Muscle of leg (tissue), 11 donors: Measurements from ENCODE around the gene FARP1. TPM values are rescaled to one million over a fixed set of nuclear protein-coding genes. Genes with fewer than 3 reads are reported as not detected.
A peak's percentile ranks its signal among the peaks of the same experiment; 100 is the strongest.

Experiments
- DNase-seq: peaks from one replicate; pipeline ENCODE4 v3.0.0; 2013
- H3K27ac ChIP-seq: one replicate; pipeline ENCODE4 v1.5.1; 2013; ENCODE audit warnings: mild to moderate bottlenecking, low read length, control low read depth
- H3K27me3 ChIP-seq: one replicate; pipeline ENCODE4 v1.6.1; 2013; ENCODE audit warnings: low read length; ENCODE audit not compliant: control insufficient read depth, insufficient read depth
- H3K36me3 ChIP-seq: one replicate; pipeline ENCODE4 v1.6.1; 2013; ENCODE audit warnings: low read length; ENCODE audit not compliant: control insufficient read depth, insufficient read depth
- H3K4me1 ChIP-seq: one replicate; pipeline ENCODE4 v1.6.1; 2013; ENCODE audit warnings: low read length; ENCODE audit not compliant: control insufficient read depth, insufficient read depth
- H3K4me3 ChIP-seq: one replicate; pipeline ENCODE4 v1.5.1; 2013; ENCODE audit warnings: low read length, control low read depth
- H3K9me3 ChIP-seq: replicated peaks from 2 replicates; pipeline ENCODE4 v1.6.1; 2013; ENCODE audit warnings: low read depth, low read length; ENCODE audit not compliant: control insufficient read depth
- WGBS: methylation state at CpG from one replicate; pipeline ENCODE4 v1.1.5; 2013; ENCODE audit warnings: missing lambda C conversion rate; ENCODE audit not compliant: insufficient coverage; 5-methylcytosine and 5-hydroxymethylcytosine counted together
- polyA plus RNA-seq, 8 donors: library from polyadenylated mRNA; unstranded; fragments of 120-200 nt; gene quantifications; one replicate each; pipeline versions ENCODE4 v1.2.1 to v1.2.3, GENCODE V29; 2013; ENCODE audit warnings: inconsistent platforms in 1 of 8, low replicate concordance in 1 of 8; ENCODE audit not compliant: insufficient read length in 8 of 8, insufficient read depth in 1 of 8
- total RNA-seq: library from RNA; stranded (reverse); fragments of 120-200 nt; gene quantifications from one replicate; pipeline ENCODE4 v1.2.4, GENCODE V29; 2013

The FARP1 gene
- total and polyA plus RNA-seq, 9 donors = 37.8 to 90.7 (median 74.3) TPM

DNA sequence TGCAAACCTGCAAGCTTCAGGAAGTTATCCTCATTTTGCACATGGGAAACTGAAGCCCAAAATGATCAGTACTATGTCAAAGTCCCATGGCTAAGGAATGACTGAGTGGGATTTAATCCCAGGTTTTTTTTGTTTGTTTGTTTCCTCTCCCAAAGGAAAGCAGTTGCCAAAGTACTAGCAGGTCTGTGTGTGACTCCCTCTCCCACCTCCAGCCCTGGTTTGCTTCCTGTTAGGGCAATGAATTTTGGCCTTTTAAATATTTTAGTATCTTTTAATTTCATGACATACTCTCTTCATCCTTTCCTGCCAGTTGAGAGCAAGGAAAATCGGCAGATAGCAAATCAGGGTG, 168.3 kb downstream of the FARP1 start:
- no peak overlapping the region for H3K4me3 ChIP-seq
- no peaks in the 10 kb centered on the region for H3K9me3 ChIP-seq
- no peaks in the 10 kb centered on the region for H3K27me3 ChIP-seq
- no CpG with 5 or more reads among the region's 1 CpG for whole genome bisulfite sequencing
- H3K4me1 ChIP-seq = peaks cover 19% of the 10 kb centered on the region
- no peak overlapping the region for H3K27ac ChIP-seq
- H3K36me3 ChIP-seq = no peaks in the 10 kb centered on the region
- DNase-seq = no peak

DNA sequence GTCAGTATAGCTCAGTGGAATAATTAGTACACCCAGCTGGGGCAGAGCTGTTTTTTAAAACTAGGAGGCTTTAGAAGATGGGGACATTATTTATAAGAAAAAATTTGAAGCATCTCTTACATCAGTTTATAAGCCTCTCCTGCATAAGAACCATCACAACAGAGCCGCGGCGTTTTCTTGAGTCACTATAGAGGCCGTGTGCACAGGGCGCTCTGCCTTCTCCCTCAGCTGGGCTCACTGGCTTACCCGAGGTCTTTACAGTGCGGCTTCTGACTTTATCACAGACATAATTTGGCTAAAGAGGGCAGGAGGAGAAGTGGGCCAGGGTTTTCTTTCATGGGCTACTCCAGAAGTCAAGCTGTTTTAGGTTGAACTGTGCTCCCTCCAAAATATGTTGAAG, 169.7 kb downstream of the FARP1 start:
- 88% methylated on average over 5 of the region's 7 CpGs for WGBS
- H3K27ac ChIP-seq = no peak overlapping the region
- H3K4me3 ChIP-seq = no peak overlapping the region
- H3K9me3 ChIP-seq = peaks cover 1% of the 10 kb centered on the region
- H3K4me1 ChIP-seq = peaks cover 23% of the 10 kb centered on the region
- no peak for DNase-seq
- no peaks in the 10 kb centered on the region for H3K36me3 ChIP-seq
- H3K27me3 ChIP-seq = no peaks in the 10 kb centered on the region

DNA sequence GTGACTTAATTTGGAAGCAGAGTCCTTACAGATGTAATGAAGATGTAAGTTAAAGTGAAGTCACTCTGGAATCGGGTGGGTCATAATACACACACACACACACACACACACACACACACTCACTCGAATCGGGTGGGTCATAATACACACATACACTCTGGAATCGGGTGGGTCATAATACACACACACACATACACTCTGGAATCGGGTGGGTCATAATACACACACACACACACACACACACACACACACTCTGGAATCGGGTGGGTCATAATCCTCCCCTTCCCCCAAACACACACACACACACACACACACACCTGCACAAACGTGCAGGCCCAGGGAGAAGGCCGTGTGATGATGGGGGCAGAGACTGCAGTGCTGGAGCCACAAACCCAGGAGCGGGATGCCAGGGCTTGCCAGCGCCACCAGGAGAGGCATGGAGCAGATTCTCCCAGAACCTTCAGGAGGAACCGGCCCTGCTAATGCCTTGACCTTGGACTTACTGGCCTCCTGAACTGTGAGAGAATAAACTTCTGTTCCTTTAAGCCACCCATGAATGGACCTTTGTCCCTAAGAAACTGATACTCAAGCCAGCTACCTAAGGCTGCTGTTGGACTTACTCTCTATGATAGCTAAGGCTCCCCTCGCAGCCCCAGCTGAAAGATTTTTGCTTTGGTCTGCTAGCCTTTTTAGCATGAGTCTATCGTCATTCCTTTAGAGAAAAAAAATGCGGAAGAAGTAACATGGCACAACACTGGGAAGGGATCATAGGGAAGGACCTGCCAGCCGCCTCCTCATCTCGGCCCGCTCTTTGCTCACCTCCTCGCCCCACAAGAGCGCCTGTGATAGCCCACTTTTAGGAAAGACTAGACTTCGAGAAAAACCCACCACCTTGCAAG, 170.4 kb downstream of the FARP1 start:
- DNase-seq = no peak
- H3K4me1 ChIP-seq = peaks cover 20% of the 10 kb centered on the region

DNA sequence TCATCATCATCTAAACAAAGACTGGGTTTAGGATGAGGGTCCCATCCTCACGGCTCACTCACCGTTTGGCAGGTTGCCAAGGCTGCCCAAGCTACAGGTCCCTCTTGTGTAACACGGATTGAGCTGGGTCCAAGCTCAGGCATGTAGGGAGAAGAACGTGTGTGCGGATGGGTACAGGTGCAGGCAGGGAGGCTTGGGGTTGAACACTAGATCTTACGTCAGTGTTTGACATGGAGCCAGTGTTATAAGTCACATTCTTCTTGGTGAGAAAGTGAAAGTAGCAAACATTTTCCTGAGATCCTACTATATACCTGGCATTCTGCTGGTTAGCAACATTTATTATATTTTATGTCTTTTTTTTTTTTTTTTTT, 171.0 kb downstream of the FARP1 start:
- peaks cover 20% of the 10 kb centered on the region for H3K4me1 ChIP-seq
- DNase-seq = no peak
- H3K9me3 ChIP-seq = peaks cover 2% of the 10 kb centered on the region
- no peak overlapping the region for H3K27ac ChIP-seq
- 85% methylated on average over 4 of the region's 6 CpGs for WGBS
- H3K4me3 ChIP-seq = no peak overlapping the region
- no peaks in the 10 kb centered on the region for H3K27me3 ChIP-seq
- no peaks in the 10 kb centered on the region for H3K36me3 ChIP-seq

More for the DNA sequence above, 170.4 kb downstream of the FARP1 start:
- Histone ChIP-seq H3K27me3 (no peaks in the 10 kb centered on the region), H3K36me3 (no peaks in the 10 kb centered on the region), H3K9me3 (peaks cover 2% of the 10 kb centered on the region), H3K27ac (no peak overlapping the region), H3K4me3 (no peak overlapping the region)
- WGBS = 87% methylated on average over 9 of the region's 20 CpGs

DNA sequence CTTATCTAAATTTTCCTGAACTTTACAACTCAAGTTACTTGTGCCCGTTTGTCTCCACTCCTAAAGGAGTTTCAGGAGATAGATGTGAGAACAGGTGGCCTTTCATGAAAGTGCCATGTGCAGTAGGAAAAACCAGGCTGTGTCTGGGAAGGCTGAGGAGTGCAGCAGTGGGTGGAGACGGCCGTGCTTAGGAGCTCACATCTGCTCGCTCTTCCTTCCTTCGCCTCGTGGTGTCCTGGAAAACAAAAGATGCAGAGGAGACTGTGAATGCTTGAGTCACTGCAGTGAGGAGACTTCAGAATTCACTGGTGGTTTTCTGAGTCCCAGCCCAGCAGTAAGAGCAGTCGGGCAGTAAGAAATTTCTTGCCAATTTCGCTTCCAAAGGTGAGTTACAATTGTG, 172.6 kb downstream of the FARP1 start:
- Histone ChIP-seq H3K9me3 (peaks cover 2% of the 10 kb centered on the region), H3K27me3 (no peaks in the 10 kb centered on the region), H3K4me1 (peaks cover 20% of the 10 kb centered on the region), H3K27ac (peak overlapping the region; percentile 52), H3K4me3 (no peak overlapping the region), H3K36me3 (no peaks in the 10 kb centered on the region)
- WGBS = 22% methylated on average over 5 of the region's 8 CpGs
- DNase-seq = peak; percentile 55

DNA sequence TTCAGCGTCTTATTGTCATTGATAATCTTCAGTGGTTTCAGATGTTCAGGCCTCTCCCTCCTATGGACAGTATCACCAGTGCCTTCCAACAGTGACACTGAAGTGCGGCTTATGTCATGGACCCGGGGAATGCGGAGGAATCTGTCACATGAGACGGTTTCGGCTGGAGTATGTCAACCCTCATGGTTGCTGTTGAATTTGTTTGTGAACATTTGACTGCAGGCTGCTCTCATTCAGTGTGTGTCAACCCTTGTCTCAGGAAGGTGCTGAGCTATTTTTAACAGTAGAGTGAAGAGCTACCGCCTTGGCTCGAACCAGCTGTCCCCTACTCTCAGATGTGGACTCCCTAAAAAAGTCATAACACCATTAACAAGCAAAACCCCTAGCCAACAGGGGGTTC, 173.0 kb downstream of the FARP1 start:
- 90% methylated on average over 1 of the region's 8 CpGs for WGBS
- DNase-seq = no peak
- Histone ChIP-seq H3K27ac (peak overlapping the region; percentile 52), H3K27me3 (no peaks in the 10 kb centered on the region), H3K4me1 (peaks cover 20% of the 10 kb centered on the region), H3K36me3 (no peaks in the 10 kb centered on the region), H3K4me3 (no peak overlapping the region), H3K9me3 (peaks cover 2% of the 10 kb centered on the region)

DNA sequence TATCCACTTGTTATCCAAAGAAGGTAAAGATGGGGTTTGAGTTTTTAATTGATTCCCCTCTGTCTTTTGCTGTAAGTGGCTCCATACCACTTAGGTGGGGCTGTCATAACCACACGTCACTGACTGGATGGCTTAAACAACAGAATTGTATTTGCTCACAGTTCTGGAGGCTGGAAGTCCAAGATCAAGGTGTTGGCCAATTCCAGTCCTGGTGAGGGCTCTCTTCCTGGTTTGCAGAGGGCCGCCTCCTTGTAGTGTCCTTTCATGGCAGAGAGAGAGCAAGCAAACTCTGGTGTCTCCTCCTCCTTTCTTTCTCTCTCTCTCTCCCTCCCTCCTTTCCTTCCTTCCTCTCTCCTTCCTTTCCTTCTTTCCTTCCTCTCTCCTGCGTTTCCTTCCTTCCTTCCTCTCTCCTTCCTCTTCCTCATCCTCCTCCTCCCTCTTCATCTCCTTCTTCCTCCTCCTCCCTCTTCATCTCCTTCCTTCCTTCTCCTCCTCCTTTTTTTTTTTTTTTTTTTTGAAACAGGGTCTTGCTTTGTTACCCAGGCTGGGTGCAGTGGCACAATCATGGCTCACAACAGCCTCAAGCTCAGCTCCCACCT, 174.8 kb downstream of the FARP1 start:
- no peaks in the 10 kb centered on the region for H3K27me3 ChIP-seq
- no peak overlapping the region for H3K27ac ChIP-seq
- no peaks in the 10 kb centered on the region for H3K36me3 ChIP-seq
- no peak overlapping the region for H3K4me3 ChIP-seq
- no peak for DNase-seq
- WGBS = 97% methylated on average over 3 of the region's 3 CpGs
- H3K4me1 ChIP-seq = peaks cover 23% of the 10 kb centered on the region
- peaks cover 2% of the 10 kb centered on the region for H3K9me3 ChIP-seq

DNA sequence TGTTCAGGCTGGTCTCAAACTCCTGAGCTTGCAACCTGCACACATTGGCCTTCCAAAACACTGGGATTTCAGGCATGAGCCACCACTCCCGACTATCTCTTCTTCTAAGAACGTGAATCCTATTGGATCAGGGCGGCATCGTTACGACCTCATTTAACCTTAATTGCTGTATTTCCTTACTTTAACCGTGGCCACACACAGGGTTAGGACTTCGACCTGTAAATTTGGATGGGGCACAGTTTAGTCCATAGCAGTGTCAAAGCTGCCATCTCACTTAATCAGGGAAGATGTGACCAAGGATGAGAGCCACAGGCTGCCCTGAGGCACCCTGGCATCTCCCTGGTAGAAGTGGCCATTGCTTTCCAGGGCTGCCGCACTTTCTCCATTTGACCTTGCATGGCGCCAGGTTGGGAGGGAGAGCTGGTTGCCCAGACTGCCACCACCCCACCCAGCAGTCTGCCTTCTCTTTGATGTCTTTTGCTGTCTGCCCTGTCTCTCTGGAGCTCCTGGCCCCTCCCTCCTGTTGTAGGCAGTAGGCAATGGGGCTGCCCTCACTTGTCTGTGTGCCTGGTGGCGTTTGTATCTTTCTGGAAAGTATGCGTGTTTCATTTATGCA, 175.5 kb downstream of the FARP1 start:
- H3K27me3 ChIP-seq = no peaks in the 10 kb centered on the region
- DNase-seq = no peak
- no peak overlapping the region for H3K27ac ChIP-seq
- H3K9me3 ChIP-seq = peaks cover 2% of the 10 kb centered on the region
- H3K36me3 ChIP-seq = no peaks in the 10 kb centered on the region
- 74% methylated on average over 8 of the region's 11 CpGs for WGBS
- peaks cover 23% of the 10 kb centered on the region for H3K4me1 ChIP-seq
- no peak overlapping the region for H3K4me3 ChIP-seq

DNA sequence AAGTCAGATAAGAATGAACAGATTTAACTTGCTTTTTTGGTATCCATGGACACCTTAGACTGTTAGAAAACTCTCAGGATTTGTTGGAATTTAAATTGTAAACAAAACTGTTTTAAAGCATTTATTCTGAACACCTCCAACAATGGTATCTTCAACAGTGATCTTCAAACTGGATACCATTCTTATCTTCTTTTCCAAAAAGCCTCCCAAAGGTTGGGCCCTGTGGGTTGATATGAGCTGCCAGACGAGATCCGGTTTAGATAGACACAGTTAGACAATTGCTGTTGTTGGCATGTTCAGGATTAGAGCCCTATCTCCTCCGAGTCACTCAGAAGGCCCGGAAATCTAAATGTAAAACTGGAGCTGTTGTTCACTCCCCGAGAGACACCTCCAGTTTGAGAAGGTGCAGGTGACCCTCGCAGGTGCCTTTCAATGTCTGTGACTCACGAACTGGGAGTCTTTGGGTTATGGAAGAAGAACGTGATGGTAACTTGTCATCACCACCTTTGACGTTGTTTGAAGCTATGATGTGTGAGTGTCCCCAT, 177.7 kb downstream of the FARP1 start:
- Histone ChIP-seq H3K4me1 (peaks cover 15% of the 10 kb centered on the region), H3K27ac (no peak overlapping the region), H3K9me3 (peaks cover 2% of the 10 kb centered on the region), H3K27me3 (no peaks in the 10 kb centered on the region), H3K36me3 (no peaks in the 10 kb centered on the region), H3K4me3 (no peak overlapping the region)
- WGBS = 96% methylated on average over 6 of the region's 9 CpGs
- no peak for DNase-seq

DNA sequence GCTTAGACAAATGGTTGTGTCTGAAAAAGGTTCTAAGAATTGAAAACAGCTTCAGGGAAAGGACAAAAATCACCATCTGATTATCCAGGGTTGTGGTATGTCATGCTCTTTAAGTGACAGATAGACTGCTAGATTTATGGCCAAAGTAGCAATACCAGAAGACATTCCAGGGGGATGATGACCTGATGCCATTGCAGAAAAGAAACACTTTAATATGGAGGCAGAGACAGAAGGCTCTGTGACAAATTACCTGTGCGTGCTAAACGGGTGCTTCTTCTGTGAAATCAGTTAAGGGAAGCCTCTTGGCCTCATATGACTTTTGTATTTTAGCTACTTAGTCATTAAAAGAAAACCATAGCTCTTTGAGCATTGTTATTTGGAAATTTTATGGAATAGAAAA, 178.5 kb downstream of the FARP1 start:
- no CpG with 5 or more reads among the region's 2 CpGs for WGBS
- no peaks in the 10 kb centered on the region for H3K36me3 ChIP-seq
- no peak overlapping the region for H3K4me3 ChIP-seq
- H3K27me3 ChIP-seq = no peaks in the 10 kb centered on the region
- peaks cover 9% of the 10 kb centered on the region for H3K4me1 ChIP-seq
- DNase-seq = no peak
- H3K9me3 ChIP-seq = peaks cover 2% of the 10 kb centered on the region
- H3K27ac ChIP-seq = no peak overlapping the region
